GM12891 (cell line): ENCODE measurements around the gene DBR1.

ENCODE experiments used
- PAX5 ChIP-seq: IDR thresholded peaks from 2 replicates; pipeline ENCODE4 v1.6.1; 2011; ENCODE audit warnings: low read length, moderate library complexity, mild to moderate bottlenecking; ENCODE audit not compliant: insufficient read depth, severe bottlenecking
- POLR2A ChIP-seq: IDR thresholded peaks from 2 replicates; pipeline ENCODE4 v1.6.1; 2011; ENCODE audit warnings: low read depth, low read length, control low read depth
- POLR2AphosphoS5 ChIP-seq: IDR thresholded peaks from 2 replicates; pipeline ENCODE4 v1.6.1; 2011; ENCODE audit warnings: low read depth, low read length, control low read depth
- POU2F2 ChIP-seq: IDR thresholded peaks from 2 replicates; pipeline ENCODE4 v1.6.1; 2011; ENCODE audit warnings: low read depth, mild to moderate bottlenecking, control low read depth, low read length, moderate library complexity
- TAF1 ChIP-seq: IDR thresholded peaks from 2 replicates; pipeline ENCODE4 v1.6.1; 2011; ENCODE audit warnings: low read depth, low read length, control low read depth

DNA sequence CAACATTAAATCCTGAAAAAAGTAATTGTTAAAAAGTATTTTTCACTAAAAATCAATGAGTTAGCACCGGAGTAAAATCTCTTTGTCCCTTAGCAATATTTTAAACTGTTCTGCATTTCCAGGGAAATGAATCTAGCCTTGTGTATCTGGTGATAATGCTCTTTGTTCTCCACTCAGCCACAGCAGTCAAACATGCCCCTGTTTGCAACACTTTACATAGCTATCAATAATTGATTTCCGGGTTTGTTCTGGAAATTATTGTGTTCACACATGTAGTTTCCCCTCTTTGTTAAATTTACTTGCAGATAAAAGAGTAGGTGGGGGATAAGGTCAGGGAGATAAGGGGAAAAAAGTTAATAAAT, 38.9 kb downstream of the DBR1 start:
- TF ChIP-seq TAF1 (no peak), POLR2A (no peak), POLR2AphosphoS5 (no peak), PAX5 (no peak), POU2F2 (no peak)
